CD4-positive, alpha-beta T cell (primary cell): Measurements from ENCODE around the gene RETREG1. TPM values are rescaled to one million over a fixed set of nuclear protein-coding genes. Genes with fewer than 3 reads are reported as not detected.

Experiments used
- ATAC-seq: fragments of 200-7000 bp; cut with Tn5 transposase; one replicate; pipeline ENCODE4 v1.10.0; 2022; ENCODE audit warnings: mild to moderate bottlenecking; ENCODE audit not compliant: poor library complexity
- CTCF ChIA-PET: fragments of 350-600 bp; sonication (Branson Sonifier 250); formaldehyde crosslinking; loops from one replicate; lab custom pipeline; 2021; ENCODE audit warnings: antibody characterized with exemption, inconsistent platforms; lab: Charles Lee
- POLR2A ChIA-PET: fragments of 350-600 bp; sonication (Branson Sonifier 250); formaldehyde crosslinking; loops from one replicate; lab custom pipeline; 2021; ENCODE audit warnings: antibody characterized with exemption, inconsistent platforms; lab: Charles Lee
- DNase-seq, 14 experiments: peaks; one replicate each; pipeline ENCODE4 v3.0.0-alpha.2; 2013 to 2020; ENCODE audit warnings: mixed read lengths in 2 of 14
- H3K27ac ChIP-seq, 2 donors: one replicate each; pipeline versions ENCODE4 v1.5.1 to v1.7.0; 2013; ENCODE audit warnings: low read length in 2 of 2, low read depth in 1 of 2, mild to moderate bottlenecking in 1 of 2
- H3K27me3 ChIP-seq, 2 experiments: 1 replicate in 1 of 2; 2 replicates in 1 of 2; pipeline versions ENCODE4 v1.6.1 to v1.7.0; 2013; ENCODE audit warnings: low read length in 2 of 2, control low read depth in 1 of 2, mild to moderate bottlenecking in 1 of 2, moderate library complexity in 1 of 2; ENCODE audit not compliant: insufficient read depth in 2 of 2, control insufficient read depth in 1 of 2
- H3K36me3 ChIP-seq: one replicate; pipeline ENCODE4 v1.6.1; 2013; ENCODE audit warnings: low read length, control low read depth; ENCODE audit not compliant: insufficient read depth
- H3K4me1 ChIP-seq: one replicate; pipeline ENCODE4 v1.6.1; 2013; ENCODE audit warnings: low read length, control low read depth; ENCODE audit not compliant: insufficient read depth
- H3K4me3 ChIP-seq: one replicate; pipeline ENCODE4 v1.5.1; 2013; ENCODE audit warnings: mild to moderate bottlenecking, low read length, moderate library complexity
- H3K9me3 ChIP-seq, 2 experiments: 1 replicate in 1 of 2; 2 replicates in 1 of 2; pipeline versions ENCODE4 v1.6.1 to v1.7.0; 2013; ENCODE audit warnings: low read length in 2 of 2, mild to moderate bottlenecking in 2 of 2, control low read depth in 1 of 2, moderate library complexity in 1 of 2; ENCODE audit not compliant: control insufficient read depth in 1 of 2, insufficient read depth in 1 of 2
- H3K27ac Mint-ChIP-seq: one replicate; pipeline ENCODE4 v1.8.0; 2020; ENCODE audit warnings: mixed read lengths
- H3K27me3 Mint-ChIP-seq: one replicate; pipeline ENCODE4 v1.8.0; 2021; ENCODE audit warnings: mixed read lengths
- H3K36me3 Mint-ChIP-seq: one replicate; pipeline ENCODE4 v1.8.0; 2021; ENCODE audit warnings: low read depth, mixed read lengths
- H3K4me1 Mint-ChIP-seq: one replicate; pipeline ENCODE4 v1.8.0; 2021; ENCODE audit warnings: low read depth, mixed read lengths
- H3K4me3 Mint-ChIP-seq: one replicate; pipeline ENCODE4 v1.8.0; 2020; ENCODE audit warnings: mild to moderate bottlenecking, mixed read lengths
- H3K9me3 Mint-ChIP-seq: one replicate; pipeline ENCODE4 v1.8.0; 2020; ENCODE audit warnings: mixed read lengths
- CTCF ChIP-seq: fragments of 200-600 bp; IDR thresholded peaks from one replicate; pipeline ENCODE4 v1.8.0; 2022; ENCODE audit warnings: antibody characterized with exemption, mild to moderate bottlenecking
- intact Hi-C, 2 experiments: fragments of 100-400 bp; cut with DNase I in 1 of 2; cut with micrococcal nuclease in 1 of 2; formaldehyde crosslinking; loops; one replicate each; pipeline versions ENCODE4 v1.15.1 to v1.9.0; 2023 to 2025; cut with DNase I, micrococcal nuclease
- total RNA-seq, 174 experiments: library from RNA in 2 of 174; stranded (reverse) in 2 of 174; gene quantifications; one replicate each; pipeline ENCODE4 v1.2.3 and lab custom pipeline; 2021 to 2026

Gene RETREG1
- total RNA-seq, 2 experiments from 2014 or later: 68.9 to 69.7 TPM

GRCh38 chr5:16505140-16505891 lies 111.5 kb downstream of the RETREG1 start:
- Mint-ChIP-seq H3K4me1 (peaks cover 25% of the 10 kb centered on the region), H3K27me3 (no peaks in the 10 kb centered on the region), H3K4me3 (no peak overlapping the region), H3K27ac (no peak overlapping the region), H3K9me3 (no peaks in the 10 kb centered on the region), H3K36me3 (peaks cover 43% of the 10 kb centered on the region)
- Histone ChIP-seq H3K4me1 (peaks cover 3% of the 10 kb centered on the region), H3K36me3 (peaks cover 2% of the 10 kb centered on the region), H3K4me3 (no peak overlapping the region), H3K27me3 (no peaks in the 10 kb centered on the region), H3K9me3 (no peaks in the 10 kb centered on the region), H3K27ac (no peak overlapping the region)
- POLR2A ChIA-PET: interaction anchor here (0.7 kb wide), 1 partner anchor 16 kb away, joined by 3 read pairs; no protein-coding TSS in a partner anchor
- intact Hi-C loops: no loop called here
- CTCF ChIA-PET: no interaction called here
- TF ChIP-seq CTCF: no peak
- DNase-seq (no peak), ATAC-seq (no peak)

GRCh38 chr5:16504571-16504970 lies 112.2 kb downstream of the RETREG1 start:
- TF ChIP-seq CTCF: no peak
- Histone ChIP-seq H3K36me3 (peaks cover 2% of the 10 kb centered on the region), H3K27ac (no peak overlapping the region), H3K4me3 (no peak overlapping the region), H3K27me3 (no peaks in the 10 kb centered on the region), H3K4me1 (peaks cover 3% of the 10 kb centered on the region), H3K9me3 (no peaks in the 10 kb centered on the region)
- Mint-ChIP-seq H3K27me3 (no peaks in the 10 kb centered on the region), H3K4me3 (no peak overlapping the region), H3K36me3 (peaks cover 50% of the 10 kb centered on the region), H3K4me1 (peaks cover 19% of the 10 kb centered on the region), H3K9me3 (no peaks in the 10 kb centered on the region), H3K27ac (no peak overlapping the region)
- DNase-seq (no peak), ATAC-seq (no peak)
- ChIA-PET POLR2A (no interaction called here), CTCF (no interaction called here)
- intact Hi-C loops: no loop called here

DNA sequence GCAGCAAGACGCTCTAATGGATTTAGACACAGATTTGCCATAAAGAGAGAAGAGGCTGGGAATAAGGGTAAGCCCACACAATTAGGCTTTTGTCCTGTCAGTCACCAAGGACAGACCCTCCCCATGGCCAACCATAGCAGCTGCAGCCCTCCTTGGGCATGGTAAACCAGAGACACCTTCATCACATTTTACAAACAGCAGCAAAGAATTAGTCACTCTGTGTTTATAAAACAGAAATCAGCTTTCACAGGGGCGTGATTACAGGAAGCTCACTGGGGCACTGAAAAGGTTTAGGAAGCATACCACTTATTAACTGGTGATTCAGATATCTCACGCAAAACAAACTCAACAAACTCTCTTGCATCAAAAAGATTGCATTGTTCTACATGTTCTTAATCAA lies 113.9 kb downstream of the RETREG1 start:
- TF ChIP-seq CTCF: no peak
- peaks cover 3% of the 10 kb centered on the region for H3K9me3 Mint-ChIP-seq
- H3K36me3 Mint-ChIP-seq: peaks cover 64% of the 10 kb centered on the region
- no peak for ATAC-seq
- H3K4me3 Mint-ChIP-seq: no peak overlapping the region
- no peak overlapping the region for H3K27ac Mint-ChIP-seq
- intact Hi-C loops: no loop called here
- peaks cover 3 to 5% of the 10 kb centered on the region in 2 experiments for H3K9me3 ChIP-seq
- no peak for DNase-seq
- H3K4me3 ChIP-seq: no peak overlapping the region
- no peaks in the 10 kb centered on the region for H3K27me3 Mint-ChIP-seq
- H3K4me1 Mint-ChIP-seq: peaks cover 14% of the 10 kb centered on the region
- H3K4me1 ChIP-seq: no peaks in the 10 kb centered on the region
- H3K36me3 ChIP-seq: peaks cover 2% of the 10 kb centered on the region
- CTCF ChIA-PET: no interaction called here
- H3K27me3 ChIP-seq: no peaks in the 10 kb centered on the region
- POLR2A ChIA-PET: no interaction called here
- H3K27ac ChIP-seq: no peak overlapping the region
